ENCODE measurements around the gene CPED1.

CPED1 gene

DNA sequence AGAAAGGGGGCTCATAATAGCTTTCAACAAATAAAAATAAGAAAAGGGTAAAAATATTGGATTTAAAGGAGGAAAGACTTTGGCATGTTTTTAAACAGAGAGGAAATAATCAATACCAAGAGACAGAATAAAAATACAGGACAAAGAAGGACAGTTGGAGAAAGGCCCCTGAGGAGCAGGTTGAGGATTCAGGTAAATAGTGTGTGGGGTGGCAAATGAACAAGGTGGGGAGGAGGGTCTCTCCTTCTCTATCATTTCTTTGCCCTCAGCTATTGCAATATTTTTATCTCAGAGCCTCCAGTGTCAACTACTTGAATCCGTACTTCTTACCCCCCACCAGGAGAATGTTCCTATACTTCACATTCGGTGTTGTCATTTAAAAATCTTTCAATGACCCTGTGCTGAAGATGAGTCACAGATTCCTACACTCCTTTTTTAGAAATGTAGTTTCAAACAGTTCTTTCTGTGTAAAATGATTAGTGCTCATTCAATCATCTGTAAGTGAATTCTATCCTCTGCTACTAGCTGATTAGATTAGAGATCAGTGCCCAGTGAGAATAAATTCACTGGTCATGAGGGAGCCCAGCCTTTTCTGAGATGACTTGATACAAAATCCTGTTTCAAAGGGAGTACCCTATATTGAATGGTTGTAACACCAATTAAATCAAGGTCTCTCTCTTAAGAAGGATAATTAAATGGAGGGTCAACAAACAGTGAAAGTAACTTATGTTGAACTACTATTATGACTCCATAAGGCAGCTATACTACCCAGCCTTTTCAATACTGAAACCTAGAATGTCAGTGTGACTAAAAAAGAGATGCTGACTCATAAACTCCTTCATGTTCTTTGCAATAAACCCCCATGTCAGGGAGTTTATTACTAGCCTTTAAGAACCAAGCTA, 289.9 kb downstream of the CPED1 start:
- no peak overlapping the region for H3K9ac ChIP-seq
- no peaks in the 10 kb centered on the region for H3K79me2 ChIP-seq
- H3K27me3 ChIP-seq (ENCODE audit: control insufficient read depth, insufficient read depth, low read length): no peaks in the 10 kb centered on the region
- H3K4me2 ChIP-seq (ENCODE audit: low read length): no peak overlapping the region
- H2AFZ ChIP-seq: no peak overlapping the region
- no peak overlapping the region for H3K4me3 ChIP-seq (ENCODE audit: low read depth, low read length)
- no peaks in the 10 kb centered on the region for H3K4me1 ChIP-seq
- no peaks in the 10 kb centered on the region for H3K36me3 ChIP-seq (ENCODE audit: control insufficient read depth, insufficient read depth, low read length)
- TF ChIP-seq, protein P1, sequence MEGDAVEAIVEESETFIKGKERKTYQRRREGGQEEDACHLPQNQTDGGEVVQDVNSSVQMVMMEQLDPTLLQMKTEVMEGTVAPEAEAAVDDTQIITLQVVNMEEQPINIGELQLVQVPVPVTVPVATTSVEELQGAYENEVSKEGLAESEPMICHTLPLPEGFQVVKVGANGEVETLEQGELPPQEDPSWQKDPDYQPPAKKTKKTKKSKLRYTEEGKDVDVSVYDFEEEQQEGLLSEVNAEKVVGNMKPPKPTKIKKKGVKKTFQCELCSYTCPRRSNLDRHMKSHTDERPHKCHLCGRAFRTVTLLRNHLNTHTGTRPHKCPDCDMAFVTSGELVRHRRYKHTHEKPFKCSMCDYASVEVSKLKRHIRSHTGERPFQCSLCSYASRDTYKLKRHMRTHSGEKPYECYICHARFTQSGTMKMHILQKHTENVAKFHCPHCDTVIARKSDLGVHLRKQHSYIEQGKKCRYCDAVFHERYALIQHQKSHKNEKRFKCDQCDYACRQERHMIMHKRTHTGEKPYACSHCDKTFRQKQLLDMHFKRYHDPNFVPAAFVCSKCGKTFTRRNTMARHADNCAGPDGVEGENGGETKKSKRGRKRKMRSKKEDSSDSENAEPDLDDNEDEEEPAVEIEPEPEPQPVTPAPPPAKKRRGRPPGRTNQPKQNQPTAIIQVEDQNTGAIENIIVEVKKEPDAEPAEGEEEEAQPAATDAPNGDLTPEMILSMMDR (IDR thresholded peaks at IDR 0.05): no peak
- no peaks in the 10 kb centered on the region for H3K9me3 ChIP-seq (ENCODE audit: control insufficient read depth, low read length)
- H3K27ac ChIP-seq: no peak overlapping the region

DNA sequence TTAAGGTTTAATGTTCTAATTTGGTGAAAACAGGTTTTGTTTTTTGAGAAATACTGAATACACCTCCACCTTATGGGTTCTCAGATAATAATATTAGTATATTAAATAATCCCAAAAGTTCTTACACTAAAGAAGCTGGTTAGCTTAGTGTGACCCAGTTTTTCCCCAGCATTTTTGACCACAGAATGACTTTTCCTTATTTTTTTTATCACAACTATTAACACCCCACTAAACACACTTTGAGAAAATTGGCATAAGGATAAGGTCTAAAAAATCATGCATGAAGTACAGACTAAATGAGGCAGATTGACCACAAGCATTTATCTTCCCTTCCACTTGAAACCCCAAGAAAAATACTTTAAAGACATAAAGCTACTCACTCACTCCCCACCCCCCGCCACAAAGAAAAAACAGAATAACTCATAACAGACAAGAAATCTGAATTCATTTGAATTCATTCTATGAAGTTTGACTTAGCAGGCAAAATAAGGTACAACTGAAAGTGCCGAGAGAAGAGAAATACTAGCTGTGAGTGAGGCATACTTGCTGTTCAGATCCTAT, 290.6 kb downstream of the CPED1 start:
- H3K27me3 ChIP-seq (ENCODE audit: control insufficient read depth, insufficient read depth, low read length): no peaks in the 10 kb centered on the region
- H2AFZ ChIP-seq: no peak overlapping the region
- no peak overlapping the region for H3K4me3 ChIP-seq (ENCODE audit: low read depth, low read length)
- H3K4me1 ChIP-seq: no peaks in the 10 kb centered on the region
- H3K36me3 ChIP-seq (ENCODE audit: control insufficient read depth, insufficient read depth, low read length): no peaks in the 10 kb centered on the region
- no peak overlapping the region for H3K27ac ChIP-seq
- TF ChIP-seq, protein P1 (IDR thresholded peaks at IDR 0.05): no peak
- H3K79me2 ChIP-seq: no peaks in the 10 kb centered on the region
- H3K9ac ChIP-seq: no peak overlapping the region
- no peak overlapping the region for H3K4me2 ChIP-seq (ENCODE audit: low read length)
- no peaks in the 10 kb centered on the region for H3K9me3 ChIP-seq (ENCODE audit: control insufficient read depth, low read length)

DNA sequence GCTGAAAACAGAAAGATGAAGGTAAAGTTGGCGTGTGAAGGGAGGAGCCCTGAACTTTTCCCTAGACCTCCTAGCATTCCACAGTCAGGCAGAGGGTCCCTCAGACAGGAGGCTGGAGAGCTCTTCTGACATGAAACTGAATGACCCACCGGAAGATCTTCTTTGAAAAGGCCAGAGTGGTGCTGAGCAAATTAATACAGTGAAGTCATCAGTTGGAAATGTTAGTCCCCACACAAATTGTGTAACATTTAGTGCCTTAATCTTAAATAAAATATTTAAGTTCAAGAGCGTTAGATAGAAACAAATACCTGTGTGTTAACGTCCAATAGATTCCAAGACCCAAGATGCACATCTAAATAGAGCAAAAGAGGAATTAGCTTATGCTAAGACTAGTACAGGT, 291.3 kb downstream of the CPED1 start:
- Histone ChIP-seq H3K9me3 (ENCODE audit: control insufficient read depth, low read length) (no peaks in the 10 kb centered on the region), H3K79me2 (no peaks in the 10 kb centered on the region), H3K4me2 (ENCODE audit: low read length) (no peak overlapping the region), H3K27me3 (ENCODE audit: control insufficient read depth, insufficient read depth, low read length) (no peaks in the 10 kb centered on the region), H3K4me3 (ENCODE audit: low read depth, low read length) (no peak overlapping the region), H3K27ac (no peak overlapping the region), H2AFZ (no peak overlapping the region), H3K36me3 (ENCODE audit: control insufficient read depth, insufficient read depth, low read length) (no peaks in the 10 kb centered on the region), H3K4me1 (no peaks in the 10 kb centered on the region), H3K9ac (no peak overlapping the region)
- TF ChIP-seq, protein P1 (IDR thresholded peaks at IDR 0.05): no peak

DNA sequence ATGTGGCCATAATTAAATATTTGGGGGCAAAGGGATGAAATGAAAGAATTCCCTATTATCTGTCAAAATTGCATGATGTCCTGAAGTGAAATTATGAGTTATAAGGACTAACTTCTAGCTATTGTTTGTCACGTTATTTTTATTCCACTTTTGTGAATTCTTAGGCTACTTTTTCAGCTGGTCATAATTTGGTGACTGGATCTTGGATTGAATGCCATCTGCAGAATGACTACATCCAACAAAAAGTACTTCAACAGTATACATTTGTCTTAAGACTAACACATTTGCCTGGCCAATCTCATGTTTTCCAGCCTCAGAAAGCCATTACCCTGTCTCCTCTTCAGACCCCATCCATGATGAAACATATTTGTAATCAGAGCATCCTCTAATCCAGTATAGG, 292.1 kb downstream of the CPED1 start:
- no peak overlapping the region for H3K4me2 ChIP-seq (ENCODE audit: low read length)
- H3K9ac ChIP-seq: no peak overlapping the region
- no peaks in the 10 kb centered on the region for H3K9me3 ChIP-seq (ENCODE audit: control insufficient read depth, low read length)
- TF ChIP-seq, protein P1 (IDR thresholded peaks at IDR 0.05): no peak
- no peak overlapping the region for H2AFZ ChIP-seq
- no peaks in the 10 kb centered on the region for H3K79me2 ChIP-seq
- no peak overlapping the region for H3K4me3 ChIP-seq (ENCODE audit: low read depth, low read length)
- H3K4me1 ChIP-seq: no peaks in the 10 kb centered on the region
- H3K36me3 ChIP-seq (ENCODE audit: control insufficient read depth, insufficient read depth, low read length): no peaks in the 10 kb centered on the region
- no peaks in the 10 kb centered on the region for H3K27me3 ChIP-seq (ENCODE audit: control insufficient read depth, insufficient read depth, low read length)
- H3K27ac ChIP-seq: no peak overlapping the region
